WERI-Rb-1 (cell line): ENCODE results near the gene CAMKMT.

ENCODE experiments used
- DNase-seq: peaks from one replicate; pipeline ENCODE4 v3.0.0-alpha.2; 2020
- H3K27ac ChIP-seq: fragments of 250-450 bp; sonication (Bioruptor Pico); 2 replicates; pipeline ENCODE4 v1.5.1; 2020; ENCODE audit warnings: mild to moderate bottlenecking, moderate library complexity
- H3K27me3 ChIP-seq: fragments of 250-450 bp; sonication (Bioruptor Pico); 2 replicates; pipeline ENCODE4 v1.5.1; 2021; ENCODE audit warnings: mild to moderate bottlenecking, low read depth, moderate library complexity; ENCODE audit not compliant: insufficient read depth, severe bottlenecking
- H3K36me3 ChIP-seq: fragments of 250-450 bp; sonication (Bioruptor Pico); 2 replicates; pipeline ENCODE4 v1.5.1; 2020; ENCODE audit warnings: mild to moderate bottlenecking, moderate library complexity
- H3K4me3 ChIP-seq: 2 replicates; pipeline ENCODE4 v1.5.1; 2011; ENCODE audit warnings: low read depth, mild to moderate bottlenecking, control low read depth, low read length
- H3K9me3 ChIP-seq: fragments of 250-450 bp; sonication (Bioruptor Pico); 2 replicates; pipeline ENCODE4 v1.5.1; 2021; ENCODE audit warnings: mild to moderate bottlenecking, moderate library complexity; ENCODE audit not compliant: severe bottlenecking
- CTCF ChIP-seq: IDR thresholded peaks from 2 replicates; pipeline ENCODE4 v1.5.1; 2011; ENCODE audit warnings: low read depth, mild to moderate bottlenecking, control low read depth, inconsistent platforms, low read length

Gene CAMKMT

GRCh38 chr2:44612276-44612675 is 250.5 kb downstream of the CAMKMT start:
- no peaks in the 10 kb centered on the region for H3K9me3 ChIP-seq
- TF ChIP-seq CTCF = no peak
- no peaks in the 10 kb centered on the region for H3K27me3 ChIP-seq
- H3K27ac ChIP-seq = no peak overlapping the region
- no peak overlapping the region for H3K4me3 ChIP-seq
- DNase-seq = no peak
- H3K36me3 ChIP-seq = no peaks in the 10 kb centered on the region

GRCh38 chr2:44614940-44615339 is 253.2 kb downstream of the CAMKMT start:
- Histone ChIP-seq H3K9me3 (no peaks in the 10 kb centered on the region), H3K36me3 (no peaks in the 10 kb centered on the region), H3K27ac (no peak overlapping the region), H3K27me3 (no peaks in the 10 kb centered on the region), H3K4me3 (no peak overlapping the region)
- TF ChIP-seq CTCF = no peak
- DNase-seq = no peak

- peak; percentile 55 for TF ChIP-seq CTCF
- H3K4me3 ChIP-seq = no peak overlapping the region
- no peaks in the 10 kb centered on the region for H3K9me3 ChIP-seq
- DNase-seq = peak; percentile 54
- no peak overlapping the region for H3K27ac ChIP-seq
- no peaks in the 10 kb centered on the region for H3K36me3 ChIP-seq
- no peaks in the 10 kb centered on the region for H3K27me3 ChIP-seq
Observed at GRCh38 chr2:44615950-44616518, 254.3 kb downstream of the CAMKMT start.

- no peak for DNase-seq
- H3K36me3 ChIP-seq = no peaks in the 10 kb centered on the region
- peak overlapping the region; percentile 12; the same call in 1 of the 2 replicates for H3K4me3 ChIP-seq
- peak overlapping the region; percentile 6; the same call in 1 of the 2 replicates for H3K27ac ChIP-seq
- H3K27me3 ChIP-seq = no peaks in the 10 kb centered on the region
- H3K9me3 ChIP-seq = no peaks in the 10 kb centered on the region
- TF ChIP-seq CTCF = no peak
Observed at GRCh38 chr2:44616667-44617155, 255.0 kb downstream of the CAMKMT start.

- H3K27ac ChIP-seq = no peak overlapping the region
- no peaks in the 10 kb centered on the region for H3K9me3 ChIP-seq
- DNase-seq = peak; percentile 21
- no peaks in the 10 kb centered on the region for H3K27me3 ChIP-seq
- no peak for TF ChIP-seq CTCF
- H3K4me3 ChIP-seq = no peak overlapping the region
- H3K36me3 ChIP-seq = no peaks in the 10 kb centered on the region
Observed at GRCh38 chr2:44618251-44619023, 256.7 kb downstream of the CAMKMT start.
